ENCODE results near the gene GNB1L.

The GNB1L gene

DNA sequence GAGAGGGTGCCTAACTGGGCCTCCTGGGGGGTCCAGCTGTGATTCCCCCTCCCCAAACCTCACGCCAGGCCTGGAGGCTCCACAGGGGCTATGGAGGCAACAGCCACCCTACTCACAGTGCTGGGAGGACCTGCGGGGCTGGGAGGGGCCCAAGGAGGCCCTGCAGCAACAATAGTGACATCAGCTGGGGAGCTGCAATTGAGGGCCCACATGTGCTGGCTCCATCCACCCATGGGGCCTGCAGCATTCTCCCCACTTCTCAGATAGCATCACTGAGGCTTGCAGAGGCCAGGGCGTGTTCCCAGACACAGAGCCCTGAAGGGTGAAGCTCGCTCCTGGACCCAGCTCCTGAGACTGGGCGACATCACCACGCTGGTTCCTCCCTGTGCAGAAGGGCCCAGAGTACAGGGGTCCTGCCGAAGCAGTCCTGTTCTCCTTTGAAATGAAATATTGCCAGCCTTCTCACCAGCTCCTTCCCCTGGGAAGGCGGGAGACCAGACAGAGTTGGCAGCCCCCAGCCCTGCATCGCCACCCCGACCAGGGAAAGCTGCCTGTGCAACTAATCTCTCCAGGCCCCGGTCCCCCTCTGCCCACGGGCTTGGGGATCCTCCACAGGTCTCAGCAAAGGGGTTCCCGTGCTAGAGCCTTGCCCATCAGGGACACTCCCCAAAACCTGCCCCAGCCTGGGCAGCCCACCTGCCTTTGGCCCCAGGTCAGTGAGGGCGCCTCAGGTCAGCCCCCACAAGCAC, 103.0 kb downstream of the GNB1L start:
- Histone ChIP-seq H3K36me3 (replicated peaks; ENCODE audit: low read depth, low read length) (no peaks in the 10 kb centered on the region), H3K79me2 (ENCODE audit: low read length) (no peaks in the 10 kb centered on the region), H3K9me3 (ENCODE audit: insufficient read depth, low read length) (no peaks in the 10 kb centered on the region), H4K20me1 (ENCODE audit: insufficient read depth, low read length) (no peaks in the 10 kb centered on the region), H2AFZ (ENCODE audit: low read depth, low read length) (no peak overlapping the region), H3K4me3 (ENCODE audit: low read length) (no peak overlapping the region), H3K9ac (ENCODE audit: low read length) (no peak overlapping the region), H3K27me3 (ENCODE audit: low read depth, low read length) (peaks cover 18% of the 10 kb centered on the region), H3K27ac (ENCODE audit: low read length) (no peak overlapping the region), H3K4me1 (ENCODE audit: low read length) (no peaks in the 10 kb centered on the region), H3K4me2 (ENCODE audit: low read length) (no peak overlapping the region)
- TF ChIP-seq EZH2phosphoT487 (IDR thresholded peaks at IDR 0.05; ENCODE audit: low read depth): no peak
- TF ChIP-seq, protein P1, sequence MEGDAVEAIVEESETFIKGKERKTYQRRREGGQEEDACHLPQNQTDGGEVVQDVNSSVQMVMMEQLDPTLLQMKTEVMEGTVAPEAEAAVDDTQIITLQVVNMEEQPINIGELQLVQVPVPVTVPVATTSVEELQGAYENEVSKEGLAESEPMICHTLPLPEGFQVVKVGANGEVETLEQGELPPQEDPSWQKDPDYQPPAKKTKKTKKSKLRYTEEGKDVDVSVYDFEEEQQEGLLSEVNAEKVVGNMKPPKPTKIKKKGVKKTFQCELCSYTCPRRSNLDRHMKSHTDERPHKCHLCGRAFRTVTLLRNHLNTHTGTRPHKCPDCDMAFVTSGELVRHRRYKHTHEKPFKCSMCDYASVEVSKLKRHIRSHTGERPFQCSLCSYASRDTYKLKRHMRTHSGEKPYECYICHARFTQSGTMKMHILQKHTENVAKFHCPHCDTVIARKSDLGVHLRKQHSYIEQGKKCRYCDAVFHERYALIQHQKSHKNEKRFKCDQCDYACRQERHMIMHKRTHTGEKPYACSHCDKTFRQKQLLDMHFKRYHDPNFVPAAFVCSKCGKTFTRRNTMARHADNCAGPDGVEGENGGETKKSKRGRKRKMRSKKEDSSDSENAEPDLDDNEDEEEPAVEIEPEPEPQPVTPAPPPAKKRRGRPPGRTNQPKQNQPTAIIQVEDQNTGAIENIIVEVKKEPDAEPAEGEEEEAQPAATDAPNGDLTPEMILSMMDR (IDR thresholded peaks at IDR 0.05; ENCODE audit: low read depth, low read length): no peak

DNA sequence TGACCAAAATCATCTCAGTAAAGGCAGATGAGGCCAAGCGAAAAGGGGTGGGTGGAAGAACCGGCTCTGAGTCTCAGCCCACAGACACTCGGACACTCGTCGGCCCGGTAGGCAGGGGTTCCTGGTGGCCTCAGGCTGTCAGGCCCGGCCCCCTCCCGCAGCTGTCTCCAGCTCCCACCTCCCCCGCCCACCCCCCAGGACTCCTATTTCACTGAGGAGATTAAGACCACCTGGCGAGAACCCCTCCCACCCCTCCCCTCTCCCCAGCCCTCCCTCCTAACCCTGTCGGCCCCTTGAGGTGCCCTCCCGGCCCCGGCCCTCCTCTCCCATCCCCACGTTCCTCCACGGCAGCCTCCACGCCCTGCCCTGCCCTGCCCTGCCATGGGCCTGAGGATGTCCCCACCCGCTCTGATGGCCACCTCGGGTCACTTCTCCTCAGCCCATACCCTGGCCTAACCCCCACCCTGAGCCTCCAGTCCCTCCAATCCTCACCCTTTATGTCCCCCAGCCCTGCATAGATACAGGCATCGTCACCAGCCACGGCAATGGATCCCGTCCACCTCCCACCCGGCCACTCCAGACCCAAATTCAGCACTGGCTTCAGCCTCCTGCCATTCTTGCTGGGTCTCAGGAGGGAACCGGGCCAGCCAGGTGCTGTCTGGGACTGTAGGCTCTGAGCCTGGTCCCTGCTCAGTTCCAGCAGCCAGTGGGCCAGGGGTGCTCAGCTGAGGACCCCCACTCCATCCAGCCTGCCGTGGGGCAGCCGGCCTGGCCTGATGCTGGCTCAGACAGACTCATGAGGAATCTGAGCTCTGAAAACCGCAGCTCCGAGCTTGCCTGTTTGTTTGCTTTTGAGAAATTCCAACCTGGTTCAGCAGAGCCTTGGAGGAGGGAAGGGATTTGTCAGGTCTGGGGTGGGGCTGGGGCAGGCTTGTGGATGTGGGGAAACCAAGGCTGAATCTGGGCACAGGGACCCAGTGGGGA, 103.9 kb downstream of the GNB1L start:
- Histone ChIP-seq H3K79me2 (ENCODE audit: low read length) (no peaks in the 10 kb centered on the region), H4K20me1 (ENCODE audit: insufficient read depth, low read length) (no peaks in the 10 kb centered on the region), H3K4me2 (ENCODE audit: low read length) (no peak overlapping the region), H3K27ac (ENCODE audit: low read length) (no peak overlapping the region), H3K9ac (ENCODE audit: low read length) (no peak overlapping the region), H2AFZ (ENCODE audit: low read depth, low read length) (no peak overlapping the region), H3K9me3 (ENCODE audit: insufficient read depth, low read length) (no peaks in the 10 kb centered on the region), H3K36me3 (replicated peaks; ENCODE audit: low read depth, low read length) (no peaks in the 10 kb centered on the region), H3K27me3 (ENCODE audit: low read depth, low read length) (peaks cover 18% of the 10 kb centered on the region), H3K4me3 (ENCODE audit: low read length) (no peak overlapping the region), H3K4me1 (ENCODE audit: low read length) (no peaks in the 10 kb centered on the region)
- no peak for TF ChIP-seq EZH2phosphoT487 (IDR thresholded peaks at IDR 0.05; ENCODE audit: low read depth)
- TF ChIP-seq, protein P1 (IDR thresholded peaks at IDR 0.05; ENCODE audit: low read depth, low read length): no peak

GRCh38 chr22:19749876-19750275, 104.8 kb downstream of the GNB1L start:
- Histone ChIP-seq H3K79me2 (ENCODE audit: low read length) (no peaks in the 10 kb centered on the region), H4K20me1 (ENCODE audit: insufficient read depth, low read length) (no peaks in the 10 kb centered on the region), H3K4me3 (ENCODE audit: low read length) (no peak overlapping the region), H3K36me3 (replicated peaks; ENCODE audit: low read depth, low read length) (no peaks in the 10 kb centered on the region), H3K9me3 (ENCODE audit: insufficient read depth, low read length) (no peaks in the 10 kb centered on the region), H3K27ac (ENCODE audit: low read length) (no peak overlapping the region), H2AFZ (ENCODE audit: low read depth, low read length) (no peak overlapping the region), H3K4me1 (ENCODE audit: low read length) (no peaks in the 10 kb centered on the region), H3K9ac (ENCODE audit: low read length) (no peak overlapping the region), H3K4me2 (ENCODE audit: low read length) (no peak overlapping the region), H3K27me3 (ENCODE audit: low read depth, low read length) (peaks cover 18% of the 10 kb centered on the region)
- TF ChIP-seq EZH2phosphoT487 (IDR thresholded peaks at IDR 0.05; ENCODE audit: low read depth): no peak
- TF ChIP-seq, protein P1 (IDR thresholded peaks at IDR 0.05; ENCODE audit: low read depth, low read length): no peak
